Glutamatergic neuron (in vitro differentiated cells): ENCODE data around the gene CCL11. TPM values are rescaled to one million over a fixed set of nuclear protein-coding genes. Genes with fewer than 3 reads are reported as not detected.
A peak's percentile ranks its signal among the peaks of the same experiment; 100 is the strongest.

ENCODE experiments used
- DNase-seq: peaks from one replicate; pipeline ENCODE4 v3.0.0; 2022
- H3K27ac Mint-ChIP-seq: one replicate; pipeline ENCODE4 v1.8.0; 2020; ENCODE audit warnings: mild to moderate bottlenecking, mixed read lengths, inconsistent platforms; ENCODE audit not compliant: unreplicated experiment
- H3K27me3 Mint-ChIP-seq: one replicate; pipeline ENCODE4 v1.8.0; 2020; ENCODE audit warnings: mild to moderate bottlenecking, moderate library complexity, mixed read lengths, inconsistent platforms; ENCODE audit not compliant: unreplicated experiment
- H3K36me3 Mint-ChIP-seq: one replicate; pipeline ENCODE4 v1.8.0; 2020; ENCODE audit warnings: mild to moderate bottlenecking, mixed read lengths, inconsistent platforms; ENCODE audit not compliant: unreplicated experiment
- H3K4me1 Mint-ChIP-seq: one replicate; pipeline ENCODE4 v1.8.0; 2020; ENCODE audit warnings: mild to moderate bottlenecking, low read depth, mixed read lengths, inconsistent platforms; ENCODE audit not compliant: unreplicated experiment
- H3K4me3 Mint-ChIP-seq: one replicate; pipeline ENCODE4 v1.8.0; 2020; ENCODE audit warnings: mild to moderate bottlenecking, mixed read lengths, inconsistent platforms; ENCODE audit not compliant: unreplicated experiment
- H3K9me3 Mint-ChIP-seq: one replicate; pipeline ENCODE4 v1.8.0; 2020; ENCODE audit warnings: mild to moderate bottlenecking, moderate library complexity, mixed read lengths, inconsistent platforms; ENCODE audit not compliant: unreplicated experiment
- total RNA-seq: library from RNA; stranded (reverse); fragmentation: NEBNext Ultra II Directional; extraction: Animal tissue kit (Norgen Biotek cat#: 25700); gene quantifications from one replicate; pipeline ENCODE4 v1.2.1, GENCODE V29; 2021; ENCODE audit not compliant: unreplicated experiment
- TF ChIP-seq, protein P1 (sequence below): fragments of 200-600 bp; sonication (generic); IDR thresholded peaks from one replicate; pipeline ENCODE4 v1.5.0; 2021; ENCODE audit not compliant: partially characterized antibody, unreplicated experiment

Gene CCL11
- total RNA-seq, 1 donor from 2014 or later = not detected

DNA sequence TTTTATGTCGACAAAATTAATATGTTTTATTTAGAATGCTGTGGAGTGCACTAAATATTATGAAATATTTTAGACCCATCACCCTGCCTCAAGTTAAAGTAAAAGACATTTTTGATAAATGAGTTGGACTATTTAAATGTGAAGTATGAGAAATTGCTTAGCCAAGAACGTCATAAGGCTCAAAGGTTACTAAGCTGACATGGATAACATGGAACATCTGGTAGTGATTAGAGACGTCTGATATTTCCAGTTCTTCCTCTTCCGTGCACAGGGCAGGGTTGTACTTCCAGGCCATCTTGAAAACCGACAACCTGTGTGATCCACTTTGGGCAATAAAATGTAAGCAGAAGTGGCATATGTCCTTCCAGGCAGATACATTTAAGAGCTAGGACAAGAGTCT, 26.5 kb downstream of the CCL11 start:
- H3K27ac Mint-ChIP-seq = no peak overlapping the region
- H3K4me3 Mint-ChIP-seq = no peak overlapping the region
- no peaks in the 10 kb centered on the region for H3K27me3 Mint-ChIP-seq
- H3K4me1 Mint-ChIP-seq = peaks cover 6% of the 10 kb centered on the region
- DNase-seq = no peak
- peaks cover 2% of the 10 kb centered on the region for H3K9me3 Mint-ChIP-seq
- TF ChIP-seq, protein P1, sequence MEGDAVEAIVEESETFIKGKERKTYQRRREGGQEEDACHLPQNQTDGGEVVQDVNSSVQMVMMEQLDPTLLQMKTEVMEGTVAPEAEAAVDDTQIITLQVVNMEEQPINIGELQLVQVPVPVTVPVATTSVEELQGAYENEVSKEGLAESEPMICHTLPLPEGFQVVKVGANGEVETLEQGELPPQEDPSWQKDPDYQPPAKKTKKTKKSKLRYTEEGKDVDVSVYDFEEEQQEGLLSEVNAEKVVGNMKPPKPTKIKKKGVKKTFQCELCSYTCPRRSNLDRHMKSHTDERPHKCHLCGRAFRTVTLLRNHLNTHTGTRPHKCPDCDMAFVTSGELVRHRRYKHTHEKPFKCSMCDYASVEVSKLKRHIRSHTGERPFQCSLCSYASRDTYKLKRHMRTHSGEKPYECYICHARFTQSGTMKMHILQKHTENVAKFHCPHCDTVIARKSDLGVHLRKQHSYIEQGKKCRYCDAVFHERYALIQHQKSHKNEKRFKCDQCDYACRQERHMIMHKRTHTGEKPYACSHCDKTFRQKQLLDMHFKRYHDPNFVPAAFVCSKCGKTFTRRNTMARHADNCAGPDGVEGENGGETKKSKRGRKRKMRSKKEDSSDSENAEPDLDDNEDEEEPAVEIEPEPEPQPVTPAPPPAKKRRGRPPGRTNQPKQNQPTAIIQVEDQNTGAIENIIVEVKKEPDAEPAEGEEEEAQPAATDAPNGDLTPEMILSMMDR = no peak
- H3K36me3 Mint-ChIP-seq = no peaks in the 10 kb centered on the region

DNA sequence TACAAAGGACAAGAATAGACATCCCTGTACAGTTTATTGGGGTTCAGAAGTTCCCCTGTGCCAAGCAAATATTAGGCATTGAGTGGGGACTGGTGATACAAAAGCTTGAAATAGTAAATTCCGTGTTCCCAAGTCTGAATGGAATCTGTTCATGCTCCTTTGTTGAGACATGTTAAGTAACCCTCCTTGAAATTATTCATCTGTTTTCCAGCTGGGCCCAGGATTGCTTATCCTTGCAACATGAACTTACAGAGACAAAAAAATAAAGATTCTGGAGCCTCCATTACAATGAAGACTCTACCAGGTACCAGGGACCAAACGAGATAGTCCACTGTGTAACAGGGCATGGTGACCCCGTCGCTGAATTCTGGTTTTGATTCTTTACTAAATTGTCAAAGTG, 27.6 kb downstream of the CCL11 start:
- H3K9me3 Mint-ChIP-seq = peaks cover 2% of the 10 kb centered on the region
- H3K4me3 Mint-ChIP-seq = no peak overlapping the region
- H3K4me1 Mint-ChIP-seq = peaks cover 6% of the 10 kb centered on the region
- H3K27ac Mint-ChIP-seq = no peak overlapping the region
- TF ChIP-seq, protein P1 = no peak
- H3K36me3 Mint-ChIP-seq = no peaks in the 10 kb centered on the region
- H3K27me3 Mint-ChIP-seq = no peaks in the 10 kb centered on the region
- DNase-seq = no peak

DNA sequence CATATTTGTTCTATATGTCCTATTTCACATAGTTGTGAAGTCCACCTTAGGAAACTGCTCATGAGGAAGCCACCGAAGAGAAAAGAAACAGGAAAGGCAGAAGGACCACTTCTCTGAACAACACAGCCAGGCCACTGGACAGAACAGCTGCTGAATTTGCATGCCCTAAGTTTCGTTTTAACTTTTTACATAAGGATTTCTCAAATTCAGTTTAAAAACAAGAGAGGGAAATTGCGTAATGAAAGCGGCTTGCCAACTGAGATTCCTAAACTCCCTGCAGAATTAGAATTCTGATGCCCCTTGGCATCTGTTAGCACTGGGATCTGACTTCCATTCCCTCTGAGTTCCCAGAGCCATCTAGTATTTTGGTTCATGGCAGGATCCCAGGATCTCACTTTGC, 28.7 kb downstream of the CCL11 start:
- Mint-ChIP-seq H3K9me3 (peaks cover 2% of the 10 kb centered on the region), H3K27ac (no peak overlapping the region), H3K36me3 (no peaks in the 10 kb centered on the region), H3K4me3 (peak overlapping the region; percentile 48), H3K27me3 (no peaks in the 10 kb centered on the region), H3K4me1 (peaks cover 6% of the 10 kb centered on the region)
- no peak for DNase-seq
- TF ChIP-seq, protein P1 = no peak

DNA sequence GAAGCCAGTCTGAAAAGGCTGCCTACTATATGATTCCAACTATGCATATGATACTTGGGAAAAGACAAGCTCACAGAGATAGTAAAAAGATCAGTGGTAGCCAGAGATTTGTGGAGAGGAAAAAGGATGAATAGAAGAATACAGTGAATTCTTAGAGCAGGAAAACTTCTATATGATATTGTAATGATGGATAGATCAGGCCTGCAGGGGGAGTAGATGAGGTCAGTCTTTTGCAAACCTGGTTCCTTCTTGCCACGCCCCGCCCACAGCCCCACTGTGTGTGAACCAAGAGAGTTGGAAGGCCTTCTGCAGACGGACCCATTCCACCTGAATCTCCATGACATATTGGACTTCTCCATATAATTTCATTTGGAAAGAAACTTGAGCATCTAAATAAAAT, 32.9 kb downstream of the CCL11 start:
- peaks cover 6% of the 10 kb centered on the region for H3K4me1 Mint-ChIP-seq
- H3K27ac Mint-ChIP-seq = no peak overlapping the region
- no peaks in the 10 kb centered on the region for H3K27me3 Mint-ChIP-seq
- no peaks in the 10 kb centered on the region for H3K36me3 Mint-ChIP-seq
- H3K4me3 Mint-ChIP-seq = no peak overlapping the region
- H3K9me3 Mint-ChIP-seq = no peaks in the 10 kb centered on the region
- TF ChIP-seq, protein P1 = no peak
- DNase-seq = peak; percentile 25

DNA sequence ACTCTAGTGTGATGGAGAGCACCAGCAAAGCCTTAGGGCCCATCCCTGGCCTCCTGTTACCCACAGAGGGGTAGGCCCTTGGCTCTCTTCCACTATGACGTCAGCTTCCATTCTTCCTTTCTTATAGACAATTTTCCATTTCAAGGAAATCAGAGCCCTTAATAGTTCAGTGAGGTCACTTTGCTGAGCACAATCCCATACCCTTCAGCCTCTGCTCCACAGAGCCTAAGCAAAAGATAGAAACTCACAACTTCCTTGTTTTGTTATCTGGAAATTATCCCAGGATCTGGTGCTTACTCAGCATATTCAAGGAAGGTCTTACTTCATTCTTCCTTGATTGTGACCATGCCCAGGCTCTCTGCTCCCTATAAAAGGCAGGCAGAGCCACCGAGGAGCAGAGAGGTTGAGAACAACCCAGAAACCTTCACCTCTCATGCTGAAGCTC, 33.5 kb downstream of the CCL11 start, which contains the start of gene CCL8:
CCL8 (plus strand) TSS at position 397 of the 445 bp plus-strand sequence. CDS start 67 bp downstream, outside the sequence.
- H3K27ac Mint-ChIP-seq = no peak within 1 kb of the TSS
- H3K27me3 Mint-ChIP-seq = no peaks in the 10 kb centered on the region
- no peak for DNase-seq
- H3K36me3 Mint-ChIP-seq = no peaks in the 10 kb centered on the region
- no peaks in the 10 kb centered on the region for H3K9me3 Mint-ChIP-seq
- TF ChIP-seq, protein P1 = no peak
- H3K4me3 Mint-ChIP-seq = no peak within 1 kb of the TSS
- peaks cover 6% of the 10 kb centered on the region for H3K4me1 Mint-ChIP-seq
